B cell (primary cell): Measurements from ENCODE around the gene PFKP.

Source experiments
- CTCF ChIP-seq: fragments of 200-600 bp; IDR thresholded peaks from one replicate; pipeline ENCODE4 v1.8.0; 2022; ENCODE audit warnings: antibody characterized with exemption, mild to moderate bottlenecking
- EZH2 ChIP-seq: IDR thresholded peaks from 2 replicates; pipeline ENCODE4 v1.6.1; 2012; ENCODE audit warnings: borderline replicate concordance, low read depth, mild to moderate bottlenecking, moderate library complexity, low read length; ENCODE audit not compliant: insufficient read depth, poor library complexity, severe bottlenecking

GRCh38 chr10:3031490-3031889, 35.9 kb upstream of the PFKP start:
- no peak for TF ChIP-seq CTCF
- no peak for TF ChIP-seq EZH2
